HG02938 (cell line): Measurements from ENCODE around the gene GPR82.
A peak's percentile ranks its signal among the peaks of the same experiment; 100 is the strongest.
"Not testable (repeated sequence)": the region's sequence is repeated elsewhere in the genome, so short reads cannot be mapped to it uniquely, and the experiment has no call there.

Experiments used
- ATAC-seq: cut with Tn5 transposase; IDR thresholded peaks from one replicate; pipeline ENCODE4 v1.9.1; 2021; ENCODE audit warnings: mild to moderate bottlenecking, moderate library complexity; ENCODE audit not compliant: unreplicated experiment

GPR82 gene

GRCh38 chrX:41723826-41724225, at the start of gene GPR82:
TSS of gene GPR82 (plus strand) at chrX:41724181. CDS start at chrX:41727027, 2,846 bp downstream.
- ATAC-seq: no peak

- not testable (repeated sequence) for ATAC-seq
These were observed 47.6 kb upstream of the GPR82 start for GRCh38 chrX:41676361-41676760.

GRCh38 chrX:41677183-41678060, 46.6 kb upstream of the GPR82 start:
- no peak for ATAC-seq

- no peak for ATAC-seq
These were observed 39.8 kb upstream of the GPR82 start for GRCh38 chrX:41684138-41684537.

- no peak for ATAC-seq
These were observed 39.0 kb upstream of the GPR82 start for GRCh38 chrX:41684940-41685339.

GRCh38 chrX:41686788-41687187, 37.2 kb upstream of the GPR82 start:
- ATAC-seq: no peak

- ATAC-seq: no peak
These were observed 35.8 kb upstream of the GPR82 start for GRCh38 chrX:41688156-41688555.

GRCh38 chrX:41688835-41689234, 35.1 kb upstream of the GPR82 start, which contains the start of gene GPR34:
TSS of gene GPR34 (plus strand) at chrX:41688973. CDS start at chrX:41695634, 6,661 bp downstream.
- no peak for ATAC-seq

GRCh38 chrX:41689711-41690110, 34.3 kb upstream of the GPR82 start:
- no peak for ATAC-seq

GRCh38 chrX:41692162-41692749, 31.7 kb upstream of the GPR82 start:
- no peak for ATAC-seq

- no peak for ATAC-seq
These were observed 31.0 kb upstream of the GPR82 start for GRCh38 chrX:41693024-41693423.

- no peak for ATAC-seq
These were observed 28.6 kb upstream of the GPR82 start for GRCh38 chrX:41695426-41695825.

GRCh38 chrX:41703574-41704029, 20.4 kb upstream of the GPR82 start:
- ATAC-seq: no peak

GRCh38 chrX:41705042-41705441, 18.9 kb upstream of the GPR82 start:
- ATAC-seq: no peak

- peak; percentile 88 for ATAC-seq
These were observed 18.2 kb upstream of the GPR82 start for GRCh38 chrX:41705680-41706374.

- no peak for ATAC-seq
These were observed 16.8 kb upstream of the GPR82 start for GRCh38 chrX:41707218-41707617.

- no peak for ATAC-seq
These were observed 15.5 kb upstream of the GPR82 start for GRCh38 chrX:41708486-41708885.

GRCh38 chrX:41711021-41711667, 12.8 kb upstream of the GPR82 start:
- no peak for ATAC-seq

- ATAC-seq: no peak
These were observed 7.8 kb upstream of the GPR82 start for GRCh38 chrX:41716222-41716621.

- no peak for ATAC-seq
These were observed 7.1 kb upstream of the GPR82 start for GRCh38 chrX:41716767-41717473.
